ENCODE data around the gene DCLK1.

DCLK1 gene

GRCh38 chr13:36088463-36088862, 42.7 kb downstream of the DCLK1 start:
- Histone ChIP-seq H3K4me3 (replicated peaks; ENCODE audit: low read depth, low read length) (no peak overlapping the region), H3K36me3 (ENCODE audit: control insufficient read depth, insufficient read depth, low read length) (no peaks in the 10 kb centered on the region), H3K27me3 (replicated peaks; ENCODE audit: control insufficient read depth, insufficient read depth, low read length) (no peaks in the 10 kb centered on the region)
- TF ChIP-seq, protein P1, sequence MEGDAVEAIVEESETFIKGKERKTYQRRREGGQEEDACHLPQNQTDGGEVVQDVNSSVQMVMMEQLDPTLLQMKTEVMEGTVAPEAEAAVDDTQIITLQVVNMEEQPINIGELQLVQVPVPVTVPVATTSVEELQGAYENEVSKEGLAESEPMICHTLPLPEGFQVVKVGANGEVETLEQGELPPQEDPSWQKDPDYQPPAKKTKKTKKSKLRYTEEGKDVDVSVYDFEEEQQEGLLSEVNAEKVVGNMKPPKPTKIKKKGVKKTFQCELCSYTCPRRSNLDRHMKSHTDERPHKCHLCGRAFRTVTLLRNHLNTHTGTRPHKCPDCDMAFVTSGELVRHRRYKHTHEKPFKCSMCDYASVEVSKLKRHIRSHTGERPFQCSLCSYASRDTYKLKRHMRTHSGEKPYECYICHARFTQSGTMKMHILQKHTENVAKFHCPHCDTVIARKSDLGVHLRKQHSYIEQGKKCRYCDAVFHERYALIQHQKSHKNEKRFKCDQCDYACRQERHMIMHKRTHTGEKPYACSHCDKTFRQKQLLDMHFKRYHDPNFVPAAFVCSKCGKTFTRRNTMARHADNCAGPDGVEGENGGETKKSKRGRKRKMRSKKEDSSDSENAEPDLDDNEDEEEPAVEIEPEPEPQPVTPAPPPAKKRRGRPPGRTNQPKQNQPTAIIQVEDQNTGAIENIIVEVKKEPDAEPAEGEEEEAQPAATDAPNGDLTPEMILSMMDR (IDR thresholded peaks at IDR 0.05; ENCODE audit: insufficient read depth, low read length, poor library complexity, severe bottlenecking): no peak
- no peak for DNase-seq (ENCODE audit: extremely low read depth, insufficient read length)

GRCh38 chr13:36088001-36088400, 43.2 kb downstream of the DCLK1 start:
- H3K36me3 ChIP-seq (ENCODE audit: control insufficient read depth, insufficient read depth, low read length): no peaks in the 10 kb centered on the region
- no peak for DNase-seq (ENCODE audit: extremely low read depth, insufficient read length)
- H3K4me3 ChIP-seq (replicated peaks; ENCODE audit: low read depth, low read length): no peak overlapping the region
- TF ChIP-seq, protein P1 (IDR thresholded peaks at IDR 0.05; ENCODE audit: insufficient read depth, low read length, poor library complexity, severe bottlenecking): no peak
- H3K27me3 ChIP-seq (replicated peaks; ENCODE audit: control insufficient read depth, insufficient read depth, low read length): no peaks in the 10 kb centered on the region

DNA sequence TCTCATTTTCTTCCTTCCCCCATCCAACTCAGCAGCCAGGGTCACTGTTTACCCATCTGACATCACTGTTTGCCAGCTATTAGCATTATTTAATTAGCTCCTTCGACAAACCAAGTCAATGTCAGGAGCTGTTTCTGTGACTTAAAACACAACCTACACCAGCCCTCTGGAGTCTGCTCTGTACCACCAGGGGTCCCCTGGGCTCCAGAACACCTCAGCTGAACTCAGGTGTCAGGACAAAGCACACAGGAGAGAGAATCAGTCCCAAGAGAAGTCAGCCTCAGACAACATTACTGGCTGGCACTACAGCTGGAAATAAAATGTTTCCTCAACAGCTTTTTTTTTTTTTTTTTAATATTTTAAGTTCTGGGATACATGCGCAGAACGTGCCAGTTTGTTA, 45.1 kb downstream of the DCLK1 start:
- DNase-seq (ENCODE audit: extremely low read depth, insufficient read length): no peak
- Histone ChIP-seq H3K36me3 (ENCODE audit: control insufficient read depth, insufficient read depth, low read length) (no peaks in the 10 kb centered on the region), H3K4me3 (replicated peaks; ENCODE audit: low read depth, low read length) (no peak overlapping the region), H3K27me3 (replicated peaks; ENCODE audit: control insufficient read depth, insufficient read depth, low read length) (no peaks in the 10 kb centered on the region)
- TF ChIP-seq, protein P1 (IDR thresholded peaks at IDR 0.05; ENCODE audit: insufficient read depth, low read length, poor library complexity, severe bottlenecking): no peak

DNA sequence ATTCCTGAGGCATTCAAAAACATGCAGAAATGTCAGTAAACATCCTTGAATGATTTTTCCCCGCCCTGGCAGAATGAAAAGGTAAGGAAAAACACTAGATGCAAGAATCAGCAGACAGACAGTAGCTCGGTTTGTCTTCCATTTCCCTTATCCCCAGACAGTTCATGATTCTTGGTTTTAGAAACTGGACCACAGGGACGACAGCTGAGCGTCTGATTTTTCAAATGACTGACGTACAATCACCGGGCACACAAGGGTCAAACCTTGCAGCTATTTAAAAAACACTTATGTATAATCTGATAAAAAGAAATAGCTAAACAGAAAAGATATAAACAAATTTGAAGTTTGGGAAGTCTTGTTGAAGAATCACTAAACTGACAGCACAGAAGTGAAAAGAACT, 47.1 kb downstream of the DCLK1 start:
- DNase-seq (ENCODE audit: extremely low read depth, insufficient read length): no peak
- no peaks in the 10 kb centered on the region for H3K27me3 ChIP-seq (replicated peaks; ENCODE audit: control insufficient read depth, insufficient read depth, low read length)
- no peaks in the 10 kb centered on the region for H3K36me3 ChIP-seq (ENCODE audit: control insufficient read depth, insufficient read depth, low read length)
- H3K4me3 ChIP-seq (replicated peaks; ENCODE audit: low read depth, low read length): no peak overlapping the region
- TF ChIP-seq, protein P1 (IDR thresholded peaks at IDR 0.05; ENCODE audit: insufficient read depth, low read length, poor library complexity, severe bottlenecking): no peak

DNA sequence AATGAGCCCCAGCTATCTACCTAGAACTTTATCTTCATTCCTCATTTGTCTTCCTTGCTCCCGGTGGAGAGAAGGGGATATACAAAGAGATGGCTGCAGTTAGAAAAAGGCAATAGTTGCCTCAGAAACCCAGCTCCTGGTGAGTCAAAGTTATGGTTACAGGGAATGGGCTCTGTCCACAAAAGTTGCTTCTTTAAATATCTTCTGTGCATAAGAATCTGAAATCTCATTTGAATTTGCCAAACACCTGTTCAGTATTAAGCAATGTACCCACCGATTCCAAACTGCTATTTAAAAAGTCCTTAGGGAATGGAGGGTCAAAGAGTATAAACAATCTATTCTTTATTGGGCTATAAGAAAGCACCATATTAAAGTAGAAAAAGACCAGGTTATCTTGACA, 48.4 kb downstream of the DCLK1 start:
- Histone ChIP-seq H3K4me3 (replicated peaks; ENCODE audit: low read depth, low read length) (no peak overlapping the region), H3K27me3 (replicated peaks; ENCODE audit: control insufficient read depth, insufficient read depth, low read length) (no peaks in the 10 kb centered on the region), H3K36me3 (ENCODE audit: control insufficient read depth, insufficient read depth, low read length) (no peaks in the 10 kb centered on the region)
- no peak for DNase-seq (ENCODE audit: extremely low read depth, insufficient read length)
- TF ChIP-seq, protein P1 (IDR thresholded peaks at IDR 0.05; ENCODE audit: insufficient read depth, low read length, poor library complexity, severe bottlenecking): no peak

GRCh38 chr13:36082396-36082795, 48.8 kb downstream of the DCLK1 start:
- no peaks in the 10 kb centered on the region for H3K36me3 ChIP-seq (ENCODE audit: control insufficient read depth, insufficient read depth, low read length)
- DNase-seq (ENCODE audit: extremely low read depth, insufficient read length): no peak
- TF ChIP-seq, protein P1 (IDR thresholded peaks at IDR 0.05; ENCODE audit: insufficient read depth, low read length, poor library complexity, severe bottlenecking): no peak
- no peaks in the 10 kb centered on the region for H3K27me3 ChIP-seq (replicated peaks; ENCODE audit: control insufficient read depth, insufficient read depth, low read length)
- no peak overlapping the region for H3K4me3 ChIP-seq (replicated peaks; ENCODE audit: low read depth, low read length)

All from GM06990 (cell line).